Endothelial cell of umbilical vein (primary cell): ENCODE measurements around the gene ERVK3-1. TPM values are rescaled to one million over a fixed set of nuclear protein-coding genes. Genes with fewer than 3 reads are reported as not detected.
"Not testable (repeated sequence)": the region's sequence is repeated elsewhere in the genome, so short reads cannot be mapped to it uniquely, and the experiment has no call there.

Experiments used
- BruUV-seq: library from RNA; stranded (reverse); fragments of 400-500 nt; replicated peaks from 2 replicates; lab custom pipeline; 2021; lab: Mats Ljungman, UMichigan
- CTCF ChIA-PET: fragments of 300-600, 350-600 bp; sonication (Branson Sonifier 250); formaldehyde crosslinking; loops from one replicate; lab custom pipeline; 2021; ENCODE audit warnings: antibody characterized with exemption, inconsistent platforms; lab: Charles Lee
- POLR2A ChIA-PET: fragments of 300-600, 350-600 bp; sonication (Branson Sonifier 250); formaldehyde crosslinking; loops from one replicate; lab custom pipeline; 2021; ENCODE audit warnings: antibody characterized with exemption, inconsistent platforms; lab: Charles Lee
- DNase-seq: peaks from one replicate; pipeline ENCODE4 v3.0.0-alpha.2; 2011; ENCODE audit warnings: low read depth, low spot score
- FAIRE-seq: peaks from 2 replicates; lab custom pipeline; 2011; peaks lifted over from hg19 to GRCh38; lab: Jason Lieb, UNC
- H2AFZ ChIP-seq: 2 replicates; pipeline ENCODE4 v1.6.0; 2012; ENCODE audit warnings: low read depth, low read length, control low read depth, inconsistent platforms
- H3K27ac ChIP-seq: 2 replicates; pipeline ENCODE4 v1.5.1; 2011; ENCODE audit warnings: low read depth, mild to moderate bottlenecking, control low read depth, low read length, moderate library complexity; ENCODE audit not compliant: insufficient read depth
- H3K27me3 ChIP-seq, 2 experiments: 2 replicates each; pipeline versions ENCODE4 v1.6.0 to v1.6.1; 2011; ENCODE audit warnings: low read length in 2 of 2, mixed read lengths in 1 of 2; ENCODE audit not compliant: control insufficient read depth in 2 of 2, insufficient read depth in 2 of 2
- H3K36me3 ChIP-seq, 2 experiments: 2 replicates in 1 of 2; 3 replicates in 1 of 2; pipeline ENCODE4 v1.5.1; 2011; ENCODE audit warnings: low read length in 2 of 2, mild to moderate bottlenecking in 1 of 2, moderate library complexity in 1 of 2; ENCODE audit not compliant: control insufficient read depth in 2 of 2, insufficient read depth in 2 of 2; ENCODE audit errors: extremely low read depth in 1 of 2
- H3K4me1 ChIP-seq: 3 replicates; pipeline ENCODE4 v1.5.1; 2011; ENCODE audit warnings: mild to moderate bottlenecking, low read length; ENCODE audit not compliant: control insufficient read depth, insufficient read depth; ENCODE audit errors: extremely low read depth
- H3K4me2 ChIP-seq: 2 replicates; pipeline ENCODE4 v1.6.1; 2011; ENCODE audit warnings: low read length, control low read depth, mixed read lengths; ENCODE audit not compliant: insufficient read depth
- H3K4me3 ChIP-seq, 3 experiments: fragments of 200-600 bp in 1 of 3; sonication (generic), shearing (Covaris generic) in 1 of 3; replicated peaks in 1 of 3; 2 replicates each; pipeline ENCODE4 v1.5.1; 2011 to 2016; ENCODE audit warnings: control low read depth in 3 of 3, low read length in 3 of 3, mild to moderate bottlenecking in 2 of 3, inconsistent platforms in 1 of 3, low read depth in 1 of 3, moderate library complexity in 1 of 3; ENCODE audit not compliant: insufficient read depth in 1 of 3
- H3K79me2 ChIP-seq: 2 replicates; pipeline ENCODE4 v1.6.0; 2012; ENCODE audit warnings: low read length, inconsistent platforms; ENCODE audit not compliant: control insufficient read depth, insufficient read depth
- H3K9ac ChIP-seq: replicated peaks from 2 replicates; pipeline ENCODE3; 2011; ENCODE audit warnings: low read length, control low read depth; ENCODE audit not compliant: insufficient read depth; ENCODE audit errors: extremely low read depth
- H3K9me1 ChIP-seq: replicated peaks from 3 replicates; pipeline ENCODE4 v1.6.0; 2011; ENCODE audit warnings: mild to moderate bottlenecking, low read length; ENCODE audit not compliant: control insufficient read depth, insufficient read depth; ENCODE audit errors: extremely low read depth
- H3K9me3 ChIP-seq: replicated peaks from 2 replicates; pipeline ENCODE4 v1.5.1; 2012; ENCODE audit warnings: low read length, inconsistent platforms; ENCODE audit not compliant: control insufficient read depth, insufficient read depth
- H4K20me1 ChIP-seq: replicated peaks from 2 replicates; pipeline ENCODE3; 2011; ENCODE audit warnings: mild to moderate bottlenecking, low read length; ENCODE audit not compliant: control insufficient read depth, insufficient read depth; ENCODE audit errors: extremely low read depth
- EZH2 ChIP-seq: IDR thresholded peaks from 2 replicates; pipeline ENCODE4 v1.6.1; 2012; ENCODE audit warnings: borderline replicate concordance, low read depth, mild to moderate bottlenecking, moderate library complexity, low read length, inconsistent platforms; ENCODE audit not compliant: severe bottlenecking
- FOS ChIP-seq: IDR thresholded peaks from 2 replicates; pipeline ENCODE4 v1.6.1; 2011; ENCODE audit warnings: mild to moderate bottlenecking, low read length, moderate library complexity, borderline replicate concordance; ENCODE audit not compliant: insufficient read depth
- dilution Hi-C: fragments of 300-500 bp; cut with MboI; formaldehyde crosslinking; loops from one replicate; pipeline ENCODE4 v1.15.0; 2019; ENCODE audit warnings: low sequenced_read_pairs; ENCODE audit not compliant: extremely low pct_ligation_motif_present
- intact Hi-C: fragments of 100-400 bp; cut with micrococcal nuclease; formaldehyde crosslinking; loops from one replicate; pipeline ENCODE4 v1.10.0; 2022
- polyA plus RNA-seq, 4 experiments: library from polyadenylated mRNA; depleted of rRNA in 3 of 4; stranded (reverse) in 3 of 4; unstranded in 1 of 4; fragments of >200 nt; gene quantifications; 2 replicates each; pipeline versions ENCODE4 v1.2.1 to v1.2.3, GENCODE V29; 2011 to 2012; ENCODE audit warnings: missing spikeins in 1 of 4
- total RNA-seq: library from RNA; stranded (reverse); gene quantifications from 2 replicates; pipeline ENCODE4 v1.2.3, GENCODE V29; 2021

Gene ERVK3-1
- total and polyA plus RNA-seq, 2 donors (not counting 3 experiments of a cell fraction or from before 2014, with no cell fraction given): 25.8 to 29.3 TPM

DNA sequence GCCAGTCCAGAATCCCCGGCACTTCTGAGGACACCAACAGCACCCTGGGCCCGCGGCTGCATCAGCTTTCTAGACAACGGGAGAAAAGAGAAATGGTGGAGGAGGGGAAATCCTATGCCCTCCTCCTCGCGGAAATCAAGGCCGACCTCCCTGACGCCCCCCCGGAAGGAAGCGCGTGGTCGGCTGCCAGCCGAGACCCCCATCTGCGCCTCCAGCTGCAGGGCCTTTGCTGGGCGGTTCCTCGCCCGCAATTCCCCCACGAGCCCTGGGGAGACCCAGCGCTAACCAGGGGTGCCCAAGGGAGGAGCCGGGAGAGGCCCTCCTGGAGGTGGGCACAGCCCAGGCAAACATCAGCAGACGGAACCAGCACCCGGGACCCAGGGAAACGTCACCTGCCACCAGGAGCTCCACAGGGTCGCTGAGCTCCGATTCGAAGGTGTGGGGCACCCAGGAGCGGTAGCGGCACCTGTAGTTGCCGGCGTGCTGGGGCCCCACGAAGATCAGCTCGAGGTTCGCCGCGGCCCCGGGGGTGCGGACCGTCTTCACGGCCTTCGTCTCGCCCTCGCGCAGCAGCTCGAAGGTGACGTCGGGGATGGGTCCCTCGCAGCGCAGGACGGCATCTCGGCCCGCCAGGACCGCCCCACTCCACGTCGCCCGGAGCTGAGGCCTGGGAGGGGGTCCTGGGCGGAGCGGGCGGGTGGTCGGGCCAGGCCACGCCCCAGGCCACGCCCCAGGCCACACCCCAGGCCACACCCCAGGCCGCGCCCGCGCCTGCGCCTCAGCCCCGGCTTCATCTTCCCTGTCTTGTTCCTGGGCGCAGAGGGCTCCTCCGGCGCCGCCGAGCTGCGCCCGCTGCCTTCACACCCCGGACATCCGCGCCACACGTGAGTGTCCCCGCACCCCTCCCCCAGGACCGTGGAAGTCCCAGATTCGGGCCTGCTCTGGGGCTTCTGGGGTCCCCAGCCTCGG, 42.1 kb downstream of the ERVK3-1 start:
- FAIRE-seq: no peak
- peaks cover 5% of the 10 kb centered on the region for H3K4me1 ChIP-seq
- peak; percentile 25 for DNase-seq
- H3K79me2 ChIP-seq: no peaks in the 10 kb centered on the region
- CTCF ChIA-PET: no interaction called here
- H3K4me3 ChIP-seq: peak overlapping the region; percentile 10 to 47 (median 38)
- H3K4me2 ChIP-seq: peak overlapping the region; percentile 50
- H2AFZ ChIP-seq: peak overlapping the region; percentile 77
- no peaks in the 10 kb centered on the region for H3K9me1 ChIP-seq
- POLR2A ChIA-PET: interaction anchor here (1.4 kb wide), 1 partner anchor 15 kb away, joined by 6 read pairs; the partner anchor contains the start of gene ZNF497
- H3K9me3 ChIP-seq: no peaks in the 10 kb centered on the region
- BruUV-seq: no TSS peak
- no peaks in the 10 kb centered on the region for H4K20me1 ChIP-seq
- dilution Hi-C loops: no loop called here
- intact Hi-C loops: no loop called here
- no peak overlapping the region for H3K27ac ChIP-seq
- no peak overlapping the region for H3K9ac ChIP-seq
- TF ChIP-seq EZH2 (peak; percentile 65), FOS (no peak)
- H3K36me3 ChIP-seq: no peaks in the 10 kb centered on the region
- H3K27me3 ChIP-seq: peaks cover 21 to 45% of the 10 kb centered on the region in 2 experiments

DNA sequence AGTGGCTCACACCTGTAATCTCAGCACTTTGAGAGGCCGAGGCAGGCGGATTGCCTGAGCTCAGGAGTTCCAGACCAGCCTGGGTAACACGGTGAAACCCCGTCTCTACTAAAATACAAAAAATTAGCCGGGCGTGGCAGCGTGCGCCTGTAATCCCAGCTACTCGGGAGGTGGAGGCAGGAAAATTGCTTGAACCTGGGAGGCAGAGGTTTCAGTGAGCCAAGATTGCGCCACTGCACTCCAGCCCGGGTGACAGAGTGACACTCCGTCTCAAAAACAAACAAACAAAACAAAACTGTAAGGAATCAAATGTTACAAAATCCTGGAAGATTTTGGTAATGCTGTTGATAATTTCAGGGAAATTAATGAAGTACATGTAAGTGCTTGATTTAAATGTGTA, 42.9 kb downstream of the ERVK3-1 start:
- FAIRE-seq, BruUV-seq, H3K9ac ChIP-seq, H3K9me1 ChIP-seq, CTCF ChIA-PET, H3K9me3 ChIP-seq, H3K4me1 ChIP-seq, intact Hi-C loops, DNase-seq, H4K20me1 ChIP-seq, H3K36me3 ChIP-seq, dilution Hi-C loops, H3K79me2 ChIP-seq, H2AFZ ChIP-seq, H3K27ac ChIP-seq: not testable (repeated sequence)
- Histone ChIP-seq H3K4me2 (peak overlapping the region; percentile 50), H3K27me3 (peaks cover 21 to 45% of the 10 kb centered on the region in 2 experiments), H3K4me3 (peak overlapping the region in 2 of 3 experiments; percentile 38 to 47)
- POLR2A ChIA-PET: interaction anchor here (1.4 kb wide), 1 partner anchor 15 kb away, joined by 6 read pairs; the partner anchor contains the start of gene ZNF497
